GM11168 (cell line): ENCODE data around the gene DUS3L.

Experiments
- in situ Hi-C: fragments of 300-500 bp; cut with MboI; formaldehyde crosslinking; loops from one replicate; pipeline ENCODE4 v1.12.0; 2022; ENCODE audit warnings: low sequenced_read_pairs; ENCODE audit not compliant: unreplicated experiment

Gene DUS3L

DNA sequence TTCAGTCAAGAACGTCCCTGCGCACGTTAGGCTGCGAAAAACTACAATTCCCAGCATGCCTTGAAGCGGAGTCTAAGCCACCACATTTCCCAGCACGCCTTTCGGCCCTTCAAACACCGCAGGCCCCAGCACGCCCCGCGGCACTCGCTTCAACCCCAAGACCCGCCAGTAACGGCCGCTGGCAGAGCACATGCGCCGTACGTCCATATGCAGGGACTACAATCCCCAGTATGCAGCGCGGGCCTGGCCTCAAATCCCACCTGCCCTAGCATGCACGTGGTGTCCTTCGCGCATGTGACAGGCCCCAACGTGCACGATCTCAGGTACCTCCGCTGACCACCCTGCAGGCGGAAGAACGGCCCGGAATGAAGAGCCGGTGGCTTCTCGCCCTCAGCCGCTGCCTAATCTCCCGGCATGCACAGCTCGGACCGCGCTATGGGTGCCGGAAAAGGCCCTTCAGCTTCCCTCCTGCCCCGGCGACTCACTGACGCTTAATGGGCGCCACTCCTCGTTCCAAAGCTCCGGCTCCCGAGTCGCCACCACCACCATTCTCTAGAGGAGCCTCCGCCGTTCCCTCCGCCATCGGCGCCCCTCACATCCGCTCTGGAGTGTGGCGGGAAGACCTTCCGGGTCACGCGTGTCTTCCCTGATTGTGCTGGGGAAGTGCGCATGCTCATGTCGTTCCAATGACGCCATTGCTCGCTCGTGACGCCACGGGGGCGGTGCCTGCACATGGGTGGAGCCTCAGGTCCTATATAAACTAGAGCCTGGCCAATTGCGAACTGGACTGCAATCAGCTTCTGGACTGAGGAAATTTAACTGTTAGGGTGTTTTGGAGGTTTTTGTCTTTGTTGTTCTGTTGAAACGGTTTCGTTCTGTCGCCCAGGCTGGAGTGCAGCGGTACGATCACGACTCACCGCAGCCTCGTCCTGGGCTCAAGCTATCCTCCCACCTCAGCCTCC is at the start of gene DUS3L:
Gene DUS3L (minus strand): TSS at position 605 of the 962 bp plus-strand sequence. CDS start 22 bp downstream, at position 583.
- in situ Hi-C loops, result no loop called here

GRCh38 chr19:5839065-5840017 is 48.4 kb upstream of the DUS3L start, which contains the start of gene FUT6:
Gene FUT6 (minus strand): TSS chr19:5839702. CDS start chr19:5832567, 7,135 bp downstream.
- in situ Hi-C loops, result no loop called here

- in situ Hi-C loops, result no loop called here
Observed at GRCh38 chr19:5838353-5839064, 47.5 kb upstream of the DUS3L start.

- in situ Hi-C loops, result no loop called here
Observed at GRCh38 chr19:5837761-5838352, 46.9 kb upstream of the DUS3L start.

GRCh38 chr19:5832527-5833216 is 41.7 kb upstream of the DUS3L start:
- in situ Hi-C loops, result no loop called here

- in situ Hi-C loops, result no loop called here
Observed at GRCh38 chr19:5832061-5832460, 41.1 kb upstream of the DUS3L start.

GRCh38 chr19:5831159-5831558 is 40.2 kb upstream of the DUS3L start:
- in situ Hi-C loops, result no loop called here

DNA sequence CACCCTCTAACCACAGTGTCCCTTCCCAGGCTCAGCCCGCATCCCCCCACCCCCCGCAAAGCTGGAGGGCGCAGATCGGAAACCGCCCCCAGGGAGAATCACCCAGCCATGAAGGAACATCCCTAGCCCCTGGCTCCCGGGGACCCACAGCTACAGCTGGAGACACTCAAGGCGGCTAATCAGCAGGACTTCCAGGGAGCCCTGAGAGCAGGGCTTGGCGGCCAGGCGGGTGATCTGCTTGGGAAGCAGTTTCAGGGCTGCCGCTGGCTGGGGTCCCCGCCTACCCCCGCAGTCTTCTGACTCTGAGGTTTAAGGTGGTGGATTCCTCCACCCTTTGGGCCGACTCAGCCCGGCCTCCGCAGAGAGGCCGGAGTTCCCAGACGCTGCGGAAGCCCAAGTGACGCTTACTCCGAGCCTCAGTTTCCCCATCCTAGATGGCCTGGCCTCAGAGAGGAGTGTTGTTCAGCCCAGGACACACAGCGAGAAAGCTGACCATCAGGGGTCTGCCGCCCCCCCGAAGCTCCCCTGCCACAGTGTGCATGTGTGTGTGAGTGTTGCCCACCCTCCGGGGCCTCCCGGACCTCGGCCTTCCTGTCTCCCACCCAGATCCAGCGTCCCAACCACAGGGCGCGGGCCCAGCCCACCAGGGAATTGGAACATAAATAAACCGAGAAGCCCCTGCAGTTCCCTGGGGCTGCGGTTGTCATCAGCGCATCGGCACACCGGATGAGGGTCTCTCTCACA is 38.8 kb upstream of the DUS3L start:
- in situ Hi-C loops, result no loop called here

DNA sequence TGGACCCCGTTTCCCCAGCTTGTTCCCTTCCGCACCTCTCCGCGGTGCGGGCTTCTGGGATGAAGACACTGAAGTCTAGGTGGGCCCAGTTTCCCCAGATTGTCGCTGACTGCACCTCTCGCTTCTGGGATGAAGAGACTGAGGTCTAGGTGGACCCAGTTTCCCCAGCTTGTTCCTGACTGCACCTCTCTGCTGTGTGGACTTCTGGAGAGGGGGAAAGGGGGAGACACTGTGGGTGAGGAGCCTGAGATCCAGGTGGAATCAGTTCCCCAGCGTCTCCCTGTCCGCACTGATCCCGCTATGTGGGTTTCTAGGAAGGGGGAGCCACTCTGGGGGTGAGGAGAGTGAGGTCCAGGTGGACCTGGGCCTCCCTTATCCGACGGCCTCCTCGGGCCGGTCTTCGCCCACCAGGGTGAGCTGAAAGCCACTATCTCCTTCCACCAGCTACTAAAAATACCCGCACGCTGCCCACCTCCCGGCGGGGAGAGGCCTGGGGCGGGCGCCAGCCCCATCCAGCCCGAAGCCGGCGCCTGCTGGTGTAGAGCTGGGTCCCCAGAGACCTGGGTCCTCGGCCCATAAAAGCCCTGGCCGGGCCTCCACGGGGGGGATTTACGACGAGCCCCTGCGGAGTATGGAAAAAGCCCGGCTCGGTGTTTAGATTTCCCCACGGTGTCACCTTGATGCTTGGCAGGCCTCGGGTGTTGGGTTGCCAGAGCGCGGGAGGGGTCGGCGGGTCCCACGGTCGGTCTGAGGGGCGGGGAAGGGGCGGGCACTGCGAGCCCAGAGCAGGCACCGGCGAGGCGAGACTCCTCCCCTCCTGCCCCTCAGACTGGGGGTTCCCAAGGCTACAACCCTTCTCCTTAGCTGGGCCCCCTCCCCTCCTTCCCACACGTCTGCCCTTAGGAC is 38.0 kb upstream of the DUS3L start:
- in situ Hi-C loops, result no loop called here

DNA sequence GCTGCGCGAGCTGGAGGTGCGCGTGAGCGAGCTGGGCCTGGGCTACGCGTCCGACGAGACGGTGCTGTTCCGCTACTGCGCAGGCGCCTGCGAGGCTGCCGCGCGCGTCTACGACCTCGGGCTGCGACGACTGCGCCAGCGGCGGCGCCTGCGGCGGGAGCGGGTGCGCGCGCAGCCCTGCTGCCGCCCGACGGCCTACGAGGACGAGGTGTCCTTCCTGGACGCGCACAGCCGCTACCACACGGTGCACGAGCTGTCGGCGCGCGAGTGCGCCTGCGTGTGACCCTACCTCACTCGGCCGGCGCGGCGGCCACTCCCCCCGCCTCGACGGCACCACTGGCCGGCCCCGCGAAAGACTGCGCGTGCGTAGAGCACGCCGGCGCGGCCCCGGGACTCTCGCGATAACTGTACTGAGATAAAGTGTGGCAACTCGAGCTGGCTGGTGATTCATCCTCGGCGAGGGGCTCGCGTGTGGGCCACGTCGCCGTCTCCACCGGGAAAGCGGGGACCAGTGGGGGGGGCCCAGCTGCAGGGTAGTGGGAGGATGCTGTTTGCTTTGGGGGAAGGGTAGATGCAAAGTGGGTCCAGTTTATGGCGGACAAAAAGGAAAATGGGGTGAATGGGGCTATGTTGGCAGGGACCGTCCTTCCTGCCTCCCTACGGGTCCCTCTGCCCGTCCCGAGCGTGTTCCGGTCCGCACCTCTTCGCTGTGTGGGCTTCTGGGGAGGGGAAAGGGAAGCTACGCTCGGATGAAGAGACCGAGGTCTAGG is 37.1 kb upstream of the DUS3L start:
- in situ Hi-C loops, result no loop called here

DNA sequence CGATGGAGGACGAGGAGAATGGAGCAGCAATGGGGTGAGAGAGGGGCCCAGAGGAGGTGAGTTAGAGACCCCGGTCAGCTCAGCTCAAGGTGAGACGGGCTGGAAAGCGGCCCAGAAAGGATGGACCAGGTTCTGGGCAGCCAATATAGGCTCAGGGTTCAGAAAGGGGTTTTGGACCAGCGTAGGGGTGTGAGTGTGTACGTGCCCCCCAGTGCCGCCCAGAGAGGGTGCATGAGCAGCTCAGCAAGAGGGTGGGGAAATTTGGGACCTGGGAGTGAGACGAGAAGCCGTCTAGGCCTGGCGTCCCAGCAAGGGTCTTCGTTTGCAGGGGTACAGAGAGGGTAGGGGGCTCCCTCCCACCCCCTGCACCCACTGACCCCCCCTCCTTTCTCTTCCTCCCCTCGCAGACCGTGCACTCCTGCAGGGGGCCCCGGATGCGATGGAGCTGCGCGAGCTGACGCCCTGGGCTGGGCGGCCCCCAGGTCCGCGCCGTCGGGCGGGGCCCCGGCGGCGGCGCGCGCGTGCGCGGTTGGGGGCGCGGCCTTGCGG is 36.5 kb upstream of the DUS3L start:
- in situ Hi-C loops, result no loop called here

DNA sequence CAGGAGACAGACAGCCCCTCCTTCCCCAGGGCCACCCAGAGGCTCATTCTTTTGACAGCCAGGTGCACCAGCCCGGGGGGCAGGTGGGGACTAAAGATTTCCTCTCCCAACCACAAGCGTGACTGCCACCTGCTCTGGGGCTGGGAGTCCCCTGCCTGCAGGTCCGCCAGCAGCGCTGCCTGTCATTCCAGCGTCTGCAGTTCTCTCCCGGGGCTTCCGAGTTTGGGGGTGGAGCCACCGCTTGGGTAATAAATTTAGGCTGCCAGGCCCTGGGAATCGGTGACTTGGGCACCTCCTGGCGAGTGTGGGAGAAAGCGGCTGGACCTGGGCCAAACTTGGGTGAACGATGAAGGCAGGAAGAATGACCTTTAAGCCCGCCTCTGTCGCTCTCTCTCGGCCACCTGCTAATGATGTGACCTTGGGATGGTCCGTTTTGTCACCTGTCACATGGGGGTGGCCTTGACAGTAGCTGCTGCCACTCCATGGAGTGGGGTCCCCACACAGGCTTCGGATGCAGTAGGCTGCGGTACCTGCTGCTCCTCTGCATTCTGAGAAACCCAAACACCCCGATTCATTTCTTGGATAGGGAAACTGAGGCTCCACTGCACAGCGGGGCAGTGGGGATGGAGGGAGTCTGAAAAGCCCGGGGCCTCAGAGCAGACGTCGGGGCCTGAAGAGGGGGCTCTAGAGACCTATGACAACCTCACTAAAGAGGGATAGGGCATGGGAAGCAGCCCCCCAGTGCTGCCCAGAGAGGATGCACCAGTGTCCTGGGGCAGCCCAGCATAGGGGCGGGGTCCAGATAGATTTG is 35.8 kb upstream of the DUS3L start:
- in situ Hi-C loops, result no loop called here

- in situ Hi-C loops, result no loop called here
Observed at GRCh38 chr19:5825178-5825577, 34.2 kb upstream of the DUS3L start.

DNA sequence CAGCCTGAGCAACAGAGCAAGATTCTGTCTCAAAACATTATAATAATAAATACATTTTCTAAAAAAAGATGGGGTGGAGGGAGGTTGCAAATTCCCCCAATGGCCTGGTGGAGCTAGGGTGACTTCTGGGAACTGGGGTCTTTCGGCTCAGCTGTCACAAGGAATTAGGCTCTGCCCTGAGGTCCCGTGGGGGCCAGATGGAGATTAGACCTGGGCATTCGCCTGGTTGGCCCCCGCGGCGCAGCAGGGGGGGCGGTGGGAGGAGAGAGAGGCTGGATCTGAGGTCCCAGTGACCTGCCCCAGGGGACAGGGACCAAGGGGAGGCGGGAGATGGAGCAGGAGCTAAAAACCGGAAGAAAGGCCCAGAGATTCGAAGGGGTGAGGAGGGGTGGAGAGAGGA is 33.8 kb upstream of the DUS3L start:
- in situ Hi-C loops, result no loop called here

DNA sequence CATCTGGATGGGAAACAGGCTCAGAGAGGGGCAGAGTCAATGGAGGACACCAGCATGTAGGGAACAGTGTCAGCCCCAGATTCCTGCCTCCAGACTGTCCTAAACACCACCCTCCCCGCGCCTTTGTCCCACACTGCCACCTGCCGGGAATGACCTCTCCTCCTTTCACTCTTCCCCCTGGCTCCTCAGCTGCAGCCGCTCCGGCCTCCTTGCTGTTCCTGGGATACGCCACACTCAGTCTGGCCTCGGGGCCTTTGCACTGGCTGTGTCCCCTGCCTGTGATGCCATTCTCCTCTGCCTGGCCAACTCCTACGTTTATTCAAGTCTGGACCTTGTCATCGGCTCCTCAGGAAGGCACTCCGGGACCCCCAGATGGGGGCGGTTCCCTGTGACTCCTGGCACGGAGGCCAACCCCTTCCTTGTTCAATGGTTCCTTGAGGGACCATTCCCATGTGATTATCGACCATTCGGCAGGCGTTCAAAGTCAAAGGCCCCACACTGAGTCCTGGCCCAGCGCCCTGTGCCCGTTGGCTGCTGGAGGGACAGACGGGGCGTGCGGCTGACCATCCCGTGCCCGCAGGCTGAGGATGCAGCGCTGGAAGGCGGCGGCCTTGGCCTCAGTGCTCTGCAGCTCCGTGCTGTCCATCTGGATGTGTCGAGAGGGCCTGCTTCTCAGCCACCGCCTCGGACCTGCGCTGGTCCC is 32.8 kb upstream of the DUS3L start:
- in situ Hi-C loops, result no loop called here
